GM18873 (cell line): ENCODE measurements around the gene PTPN4.
"Not testable (repeated sequence)": the region's sequence is repeated elsewhere in the genome, so short reads cannot be mapped to it uniquely, and the experiment has no call there.

Experiments
- ATAC-seq: cut with Tn5 transposase; IDR thresholded peaks from one replicate; pipeline ENCODE4 v1.9.1; 2021; ENCODE audit warnings: mild to moderate bottlenecking, moderate library complexity, moderate number of reproducible peaks; ENCODE audit not compliant: unreplicated experiment, low FRiP score

Gene PTPN4

GRCh38 chr2:120012363-120012762 is 252.6 kb downstream of the PTPN4 start:
- no peak for ATAC-seq

DNA sequence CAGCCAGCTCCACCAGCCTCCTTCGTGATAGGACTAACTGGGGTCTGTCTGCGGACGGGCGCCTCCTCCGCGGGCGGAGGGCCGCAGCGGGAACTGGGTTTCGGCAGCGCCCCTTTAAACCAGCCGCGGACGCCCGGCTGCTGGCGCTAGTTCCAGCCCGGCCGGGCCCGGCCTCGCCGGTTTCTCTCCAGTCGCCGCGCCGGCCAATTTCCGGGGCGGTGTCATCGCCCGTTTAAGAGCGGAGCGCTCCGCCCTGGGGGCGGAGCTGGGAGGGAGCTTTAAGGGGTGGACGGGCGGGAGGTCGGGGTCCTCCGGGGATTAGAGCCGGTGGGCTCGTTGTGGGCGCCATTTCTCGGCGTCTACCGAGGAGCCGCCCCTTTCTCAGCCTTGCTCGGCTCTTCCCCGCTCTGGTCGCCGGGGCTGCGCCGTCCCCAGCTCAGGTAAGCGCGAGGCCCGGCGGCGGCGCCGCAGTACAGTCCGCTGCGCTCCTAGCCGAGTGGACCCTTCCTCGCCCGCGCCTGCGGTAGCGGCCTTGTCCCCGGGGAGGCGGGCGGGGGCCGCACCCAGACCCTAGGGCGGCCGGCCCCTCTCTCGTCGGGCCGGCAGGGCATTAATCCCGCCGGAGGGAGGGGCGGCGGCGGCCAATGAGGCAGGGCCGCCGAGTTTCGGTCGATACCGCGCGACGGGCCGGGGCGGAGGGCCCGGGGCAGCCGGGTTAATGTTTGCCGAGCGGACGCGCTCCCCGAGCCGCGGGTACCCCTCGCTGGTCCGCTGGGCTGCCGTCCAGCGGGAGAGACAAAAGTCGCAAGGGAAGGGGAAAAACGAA is 253.3 kb downstream of the PTPN4 start, which contains the start of gene EPB41L5:
EPB41L5 (plus strand) TSS at position 307 of the 826 bp plus-strand sequence. CDS start 6,008 bp downstream, outside the sequence.
- ATAC-seq = peak; percentile 81

DNA sequence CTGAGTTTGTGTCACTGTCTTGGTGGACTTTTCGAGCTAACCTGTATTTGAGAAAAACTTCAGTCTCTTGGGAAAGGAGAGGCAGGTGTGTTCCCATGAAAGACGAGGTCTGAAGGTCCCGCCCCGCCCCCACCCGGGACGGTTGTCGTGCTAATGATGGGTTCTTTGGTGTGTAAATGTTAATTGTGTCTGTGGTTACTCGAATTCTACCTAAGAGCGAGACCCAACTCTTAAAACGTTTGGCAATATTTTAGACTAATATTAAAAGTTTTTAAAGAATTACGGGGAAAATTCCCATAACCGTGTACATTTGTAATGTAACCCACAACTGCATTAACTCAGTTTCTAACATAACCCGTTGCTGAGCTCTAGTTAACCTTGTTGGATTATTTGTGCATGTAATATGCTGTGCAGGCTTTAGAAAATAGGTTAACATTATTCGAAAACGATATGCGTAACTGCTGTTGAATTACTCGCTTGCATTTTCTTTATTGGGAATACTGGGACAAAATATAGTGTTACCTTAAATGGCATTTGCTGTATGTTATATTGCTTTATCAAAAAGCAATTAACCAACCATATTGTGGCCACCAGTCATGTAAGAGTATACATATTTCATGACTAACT is 254.0 kb downstream of the PTPN4 start:
- ATAC-seq = no peak

- no peak for ATAC-seq
Observed at GRCh38 chr2:120014226-120014980, 254.7 kb downstream of the PTPN4 start.

DNA sequence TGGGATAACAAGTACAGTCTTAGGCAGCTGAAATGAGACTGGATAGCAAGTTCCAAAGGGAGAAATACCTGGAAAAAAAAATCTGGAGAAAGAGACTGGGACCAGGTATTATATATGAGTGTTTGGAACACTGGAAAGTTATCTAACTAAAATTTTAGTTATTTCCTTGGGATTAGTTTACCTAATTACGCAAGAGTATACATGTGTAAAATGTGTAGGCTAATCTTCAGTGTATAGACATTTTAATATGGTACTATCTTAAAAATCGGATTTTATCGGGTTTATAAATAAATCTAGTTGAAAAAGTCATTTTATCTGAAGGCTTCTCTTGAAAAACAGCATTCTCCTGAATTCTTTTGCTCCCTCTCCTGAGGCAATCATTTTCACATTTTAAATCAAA is 257.1 kb downstream of the PTPN4 start:
- ATAC-seq = no peak

GRCh38 chr2:120017201-120017600 is 257.5 kb downstream of the PTPN4 start:
- ATAC-seq = no peak

DNA sequence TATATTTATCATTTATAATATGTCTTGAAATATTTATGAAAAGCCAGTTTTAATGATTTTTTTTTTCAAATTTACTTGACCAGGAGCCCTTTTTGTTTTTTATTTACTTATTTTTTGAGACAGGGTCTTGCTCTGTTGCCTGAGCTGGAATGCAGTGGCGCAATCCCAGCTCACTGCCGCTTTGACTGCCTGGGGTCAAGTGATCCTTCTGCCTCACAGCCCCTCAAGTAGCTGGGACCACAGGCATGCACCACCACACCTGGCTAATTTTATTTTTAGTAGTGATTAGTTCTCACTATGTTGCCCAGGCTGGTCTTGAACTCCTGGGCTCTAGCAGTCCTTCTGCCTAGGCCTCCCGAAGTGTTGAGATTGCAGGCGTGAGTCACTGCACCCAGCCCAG is 258.8 kb downstream of the PTPN4 start:
- no peak for ATAC-seq

DNA sequence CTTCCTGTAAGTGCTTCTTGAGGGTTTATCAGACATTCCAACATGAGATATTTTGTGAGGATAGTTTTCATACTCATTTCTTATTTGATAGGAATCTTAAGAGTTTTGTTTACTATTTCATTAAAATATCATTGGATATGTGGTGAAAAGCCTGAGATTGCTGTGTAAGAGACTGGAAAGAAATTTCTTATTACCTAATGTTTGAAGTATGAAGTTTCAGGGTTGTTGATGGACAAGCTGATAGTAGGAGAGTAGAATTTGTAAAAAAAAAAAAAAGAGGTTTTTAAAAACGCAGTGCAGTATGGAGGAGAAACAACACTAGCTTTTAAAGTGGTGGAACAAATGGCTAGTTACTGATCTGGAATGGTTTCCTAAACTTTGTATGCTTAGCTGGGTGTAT is 260.8 kb downstream of the PTPN4 start:
- ATAC-seq = no peak

DNA sequence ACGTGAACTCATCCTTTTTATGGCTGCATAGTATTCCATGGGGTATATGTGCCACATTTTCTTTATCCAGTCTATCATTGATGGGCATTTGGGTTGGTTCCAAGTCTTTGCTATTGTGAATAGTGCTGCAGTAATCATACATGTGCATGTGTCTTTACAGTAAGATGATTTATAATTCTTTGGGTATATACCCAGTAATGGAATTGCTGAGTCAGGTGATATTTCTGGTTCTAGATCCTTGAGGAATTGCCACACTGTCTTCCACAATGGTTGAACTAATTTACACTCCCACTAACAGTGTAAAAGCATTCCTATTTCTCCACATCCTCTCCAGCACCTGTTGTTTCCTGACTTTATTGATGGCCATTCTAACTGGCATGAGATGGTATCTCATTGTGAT is 262.8 kb downstream of the PTPN4 start:
- not testable (repeated sequence) for ATAC-seq

GRCh38 chr2:120026890-120027289 is 267.2 kb downstream of the PTPN4 start:
- no peak for ATAC-seq

- ATAC-seq = no peak
Observed at GRCh38 chr2:120028795-120029194, 269.1 kb downstream of the PTPN4 start.

DNA sequence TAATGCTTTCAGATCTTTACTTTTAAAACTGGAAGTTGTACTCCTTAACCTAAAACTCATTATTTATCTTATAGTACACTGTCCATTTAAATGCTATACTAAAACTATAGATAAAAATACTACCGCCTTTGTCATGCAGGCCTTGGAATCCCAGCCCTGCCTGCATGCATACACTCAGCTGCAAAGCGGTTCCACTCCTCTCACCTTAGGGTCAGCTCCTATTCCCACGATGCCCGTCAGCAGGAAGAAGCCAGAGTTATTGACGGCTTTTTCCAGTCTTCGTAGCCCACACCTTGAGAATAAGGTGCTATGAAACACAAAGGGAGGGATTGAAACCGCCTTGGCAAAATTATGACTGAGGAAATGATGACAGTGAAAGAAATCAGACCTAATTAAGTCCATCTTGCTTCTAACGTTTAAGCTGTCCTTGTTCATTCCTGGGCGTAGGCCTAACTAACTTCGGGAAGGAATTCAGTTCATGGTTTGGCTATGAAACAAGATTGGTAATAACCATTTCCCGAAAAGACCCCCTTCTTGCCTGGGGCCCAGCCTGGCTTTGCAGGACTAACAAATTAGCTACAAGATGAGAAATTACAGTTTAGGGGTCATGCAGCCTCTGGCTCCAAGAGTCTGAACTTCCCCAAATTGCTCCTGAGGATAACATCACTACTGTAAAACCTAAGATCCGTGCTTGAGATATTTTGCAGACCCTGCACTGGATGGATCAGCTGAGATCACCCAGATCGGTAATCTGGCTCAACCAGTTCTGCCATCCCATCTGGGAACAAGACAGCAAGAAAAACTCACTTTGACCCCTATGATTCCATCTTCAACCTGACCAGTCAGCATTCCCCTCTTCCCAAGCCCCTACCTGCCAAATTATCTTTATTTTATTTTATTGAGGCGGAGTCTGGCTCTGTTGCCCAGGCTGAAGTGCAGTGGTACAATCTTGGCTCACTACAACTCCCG is 270.2 kb downstream of the PTPN4 start:
- no peak for ATAC-seq

DNA sequence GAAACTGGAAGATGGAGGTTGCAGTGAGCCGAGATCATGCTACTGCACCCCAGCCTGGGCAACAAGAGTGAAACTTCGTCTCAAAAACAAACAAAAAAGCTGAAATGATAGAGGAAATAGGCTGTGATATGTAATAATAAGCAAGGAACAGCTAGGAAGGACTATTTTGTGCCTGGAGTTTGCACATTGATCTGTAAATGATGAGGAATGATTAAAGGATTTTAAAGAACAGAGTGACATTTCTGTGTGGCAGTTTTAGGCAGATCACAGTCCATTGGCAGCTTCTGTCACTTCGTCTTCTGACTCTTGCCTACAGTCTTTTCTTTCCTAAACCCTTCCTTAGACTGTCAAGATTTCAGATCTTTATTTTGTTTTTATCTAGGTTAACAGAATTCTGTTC is 272.6 kb downstream of the PTPN4 start:
- no peak for ATAC-seq
